Smooth muscle cell (in vitro differentiated cells): ENCODE measurements around the gene NPIPB9. TPM values are rescaled to one million over a fixed set of nuclear protein-coding genes. Genes with fewer than 3 reads are reported as not detected.
"Not testable (repeated sequence)": the region's sequence is repeated elsewhere in the genome, so short reads cannot be mapped to it uniquely, and the experiment has no call there.

Experiments used
- DNase-seq: peaks from one replicate; lab custom pipeline; 2025; ENCODE audit not compliant: unreplicated experiment; lab: John Stamatoyannopoulos, UW
- H2AFZ ChIP-seq: fragments of 200-600 bp; sonication (generic); 2 replicates; pipeline ENCODE4 v1.6.0; 2016; ENCODE audit warnings: antibody characterized with exemption, low read depth, mild to moderate bottlenecking
- H3F3A ChIP-seq: fragments of 200-600 bp; sonication (generic); 2 replicates; pipeline ENCODE4 v1.6.0; 2017; ENCODE audit warnings: antibody characterized with exemption, low read depth
- H3K27ac ChIP-seq: fragments of 200-600 bp; sonication (generic); 2 replicates; pipeline ENCODE4 v1.5.1; 2016; ENCODE audit warnings: low read depth, mild to moderate bottlenecking
- H3K27me3 ChIP-seq: fragments of 200-600 bp; sonication (generic); 2 replicates; pipeline ENCODE4 v1.6.1; 2016; ENCODE audit warnings: low read depth, mild to moderate bottlenecking
- H3K36me3 ChIP-seq: fragments of 200-600 bp; sonication (generic); 2 replicates; pipeline ENCODE4 v1.5.1; 2016; ENCODE audit warnings: low read depth
- H3K4me1 ChIP-seq: fragments of 200-600 bp; sonication (generic); 2 replicates; pipeline ENCODE4 v1.5.1; 2016; ENCODE audit warnings: low read depth
- H3K4me2 ChIP-seq: fragments of 200-600 bp; sonication (generic); 2 replicates; pipeline ENCODE4 v1.6.0; 2016; ENCODE audit warnings: mild to moderate bottlenecking
- H3K4me3 ChIP-seq: fragments of 200-600 bp; sonication (generic); 2 replicates; pipeline ENCODE4 v1.5.1; 2016; ENCODE audit warnings: mild to moderate bottlenecking
- H3K79me2 ChIP-seq: fragments of 200-600 bp; sonication (generic); 2 replicates; pipeline ENCODE4 v1.6.0; 2016; ENCODE audit warnings: low read depth, mild to moderate bottlenecking
- H3K9ac ChIP-seq: fragments of 200-600 bp; sonication (generic); 2 replicates; pipeline ENCODE4 v1.6.0; 2016; ENCODE audit warnings: low read depth
- H3K9me3 ChIP-seq: fragments of 200-600 bp; sonication (generic); replicated peaks from 2 replicates; pipeline ENCODE4 v1.5.1; 2016; ENCODE audit warnings: low read depth
- H4K20me1 ChIP-seq: fragments of 200-600 bp; sonication (generic); 2 replicates; pipeline ENCODE4 v1.6.0; 2016; ENCODE audit warnings: low read depth
- CTCF ChIP-seq: fragments of 200-600 bp; sonication (generic); IDR thresholded peaks from 2 replicates; pipeline ENCODE4 v1.5.1; 2017; ENCODE audit warnings: borderline replicate concordance, mild to moderate bottlenecking, antibody characterized with exemption; ENCODE audit not compliant: insufficient read depth, poor library complexity, severe bottlenecking
- WGBS: methylation state at CpG from one replicate; pipeline ENCODE4 v1.1.7; 2016; ENCODE audit warnings: low lambda C conversion rate; 5-methylcytosine and 5-hydroxymethylcytosine counted together
- polyA plus RNA-seq: library from polyadenylated mRNA; unstranded; fragments of >200 nt; fragmentation: Nextera tagmentation; extraction: Ambion mirVana; gene quantifications from 2 replicates; pipeline ENCODE4 v1.2.1, GENCODE V29; 2016
- total RNA-seq: library from RNA; depleted of rRNA; stranded (reverse); fragments of >200 nt; gene quantifications from 2 replicates; pipeline ENCODE4 v1.2.3, GENCODE V29; 2014

Gene NPIPB9
- total and polyA plus RNA-seq, 2 experiments from 2014 or later = 0.32 to 3.7 TPM

- H3K27me3 ChIP-seq, H4K20me1 ChIP-seq, H3K9me3 ChIP-seq, H2AFZ ChIP-seq, H3K9ac ChIP-seq, H3K27ac ChIP-seq, H3K36me3 ChIP-seq, H3F3A ChIP-seq, DNase-seq, H3K4me2 ChIP-seq, H3K4me3 ChIP-seq, H3K4me1 ChIP-seq, H3K79me2 ChIP-seq: not testable (repeated sequence)
- WGBS = 80% methylated on average over 2 of the region's 9 CpGs
These were observed 10.3 kb upstream of the NPIPB9 start for GRCh38 chr16:28741295-28741694.

- H2AFZ ChIP-seq, H3K4me2 ChIP-seq, H3K36me3 ChIP-seq, H3K79me2 ChIP-seq, H3K4me1 ChIP-seq, H4K20me1 ChIP-seq, H3K9ac ChIP-seq, H3K27ac ChIP-seq, H3F3A ChIP-seq, DNase-seq, H3K9me3 ChIP-seq, H3K27me3 ChIP-seq, H3K4me3 ChIP-seq: not testable (repeated sequence)
- 84% methylated on average over 7 of the region's 62 CpGs for WGBS
These were observed 4.8 kb upstream of the NPIPB9 start for GRCh38 chr16:28746618-28747350.

GRCh38 chr16:28749997-28750465 is 1.6 kb upstream of the NPIPB9 start:
- not testable (repeated sequence) for H3K36me3 ChIP-seq, H3K27ac ChIP-seq, H3K9me3 ChIP-seq, H4K20me1 ChIP-seq, H3F3A ChIP-seq, H2AFZ ChIP-seq, H3K4me3 ChIP-seq, H3K4me1 ChIP-seq, H3K27me3 ChIP-seq, H3K4me2 ChIP-seq, H3K9ac ChIP-seq, DNase-seq, H3K79me2 ChIP-seq
- peak; percentile 22 for TF ChIP-seq CTCF
- 26% methylated on average over 23 of the region's 33 CpGs for WGBS

DNA sequence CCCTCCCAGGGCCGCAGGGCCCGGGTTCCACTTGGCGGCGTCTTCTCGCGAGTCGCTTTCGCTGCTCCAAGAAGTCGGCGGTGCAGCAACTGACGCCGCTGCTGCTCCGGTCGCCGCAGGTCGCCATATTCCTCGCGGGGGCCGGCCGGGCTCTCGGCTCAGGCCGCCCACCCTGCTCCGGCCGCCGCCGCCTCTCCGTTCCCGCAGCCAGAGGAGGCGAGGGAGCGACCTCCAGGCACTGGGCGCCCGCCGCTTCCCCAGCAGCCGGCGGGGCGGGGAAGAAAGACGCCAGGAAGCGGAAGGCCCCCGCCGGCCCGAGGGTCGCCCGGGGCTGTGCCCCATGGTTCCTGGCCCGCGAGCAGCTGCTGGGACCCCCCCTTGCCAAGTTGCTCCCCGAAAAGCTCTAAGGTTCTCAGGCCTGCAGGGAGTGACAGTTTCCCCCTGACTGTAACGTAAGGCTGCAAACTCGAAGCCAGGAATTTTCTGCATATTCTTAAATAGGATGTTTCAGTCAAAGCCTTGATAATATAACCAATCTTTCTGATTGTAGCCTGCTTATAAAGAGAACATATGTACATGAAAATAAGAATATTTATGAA is 1.0 kb upstream of the NPIPB9 start:
- H3K4me3 ChIP-seq, DNase-seq, H3K4me1 ChIP-seq, H3K27me3 ChIP-seq, H3K36me3 ChIP-seq, H3K79me2 ChIP-seq, H4K20me1 ChIP-seq, H3K9ac ChIP-seq, H3K4me2 ChIP-seq, H3F3A ChIP-seq, H3K9me3 ChIP-seq, H2AFZ ChIP-seq, H3K27ac ChIP-seq: not testable (repeated sequence)
- no CpG with 5 or more reads among the region's 48 CpGs for WGBS

DNA sequence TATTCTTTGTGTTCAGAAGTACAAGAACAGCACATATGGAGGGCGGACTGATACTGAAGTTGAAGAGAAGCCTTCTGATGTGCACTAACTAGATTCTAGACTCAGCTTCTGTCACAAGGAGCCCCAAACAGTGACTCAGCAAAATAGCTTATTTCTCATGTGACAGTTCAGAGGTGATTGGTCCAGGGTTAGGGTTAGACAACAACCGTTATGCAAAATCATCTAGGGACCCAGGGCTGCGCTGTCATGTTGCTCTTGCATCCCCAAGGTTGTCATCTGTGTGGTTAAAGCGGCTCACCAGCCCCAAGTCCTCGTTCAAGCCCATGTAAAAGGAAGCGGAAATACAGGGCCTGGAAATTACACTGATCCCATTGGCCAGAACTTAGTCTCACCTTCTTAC is 30.1 kb downstream of the NPIPB9 start:
- DNase-seq, H4K20me1 ChIP-seq, H3K4me1 ChIP-seq, H3K9me3 ChIP-seq, H3K79me2 ChIP-seq, H3F3A ChIP-seq, H2AFZ ChIP-seq, H3K27ac ChIP-seq, H3K27me3 ChIP-seq, H3K4me2 ChIP-seq, H3K4me3 ChIP-seq, H3K9ac ChIP-seq, H3K36me3 ChIP-seq: not testable (repeated sequence)
- WGBS = no CpG with 5 or more reads among the region's 6 CpGs

DNA sequence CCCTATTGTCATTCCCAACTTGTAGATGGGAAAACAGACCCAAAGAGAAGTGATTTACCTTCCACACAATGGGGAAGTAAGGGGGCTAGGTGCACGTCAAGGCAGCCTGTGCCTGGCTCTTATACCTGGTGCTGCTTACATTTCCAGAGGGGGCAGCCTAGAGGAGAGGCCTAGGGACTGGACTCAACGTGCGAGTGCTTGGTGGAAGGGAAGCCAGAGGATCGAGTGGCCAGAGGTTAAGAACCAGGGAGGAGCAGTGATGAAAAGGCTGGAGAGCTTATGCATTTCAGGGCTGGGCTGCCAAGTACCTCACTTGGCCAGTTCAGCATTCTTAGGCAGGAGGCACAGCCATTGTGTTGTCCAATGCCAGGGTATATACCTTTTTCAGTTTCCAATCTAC is 30.8 kb downstream of the NPIPB9 start:
- not testable (repeated sequence) for H2AFZ ChIP-seq, H3K4me1 ChIP-seq, H3K9ac ChIP-seq, DNase-seq, H3K9me3 ChIP-seq, H3K79me2 ChIP-seq, H3K36me3 ChIP-seq, H4K20me1 ChIP-seq, H3F3A ChIP-seq, H3K27me3 ChIP-seq, H3K4me2 ChIP-seq, H3K27ac ChIP-seq, H3K4me3 ChIP-seq
- no CpG with 5 or more reads among the region's 4 CpGs for WGBS
